ENCODE data around the gene NOD1. TPM values are rescaled to one million over a fixed set of nuclear protein-coding genes. Genes with fewer than 3 reads are reported as not detected.
"Not testable (repeated sequence)": the region's sequence is repeated elsewhere in the genome, so short reads cannot be mapped to it uniquely, and the experiment has no call there.

NOD1 gene
- total RNA-seq, 1 experiment from 2014 or later: 5.6 TPM

GRCh38 chr7:30504301-30505173 lies 26.0 kb upstream of the NOD1 start, which contains the start of gene GGCT:
Gene GGCT, minus strand, starts transcription at chr7:30504829. Its CDS starts 120 bp downstream, at chr7:30504709.
- peak; percentile 100 for DNase-seq (ENCODE audit: low read depth)

- DNase-seq (ENCODE audit: low read depth): no peak
Measured at GRCh38 chr7:30503274-30504212, 25.0 kb upstream of the NOD1 start.

GRCh38 chr7:30502470-30503251 lies 24.1 kb upstream of the NOD1 start:
- no peak for DNase-seq (ENCODE audit: low read depth)

- no peak for DNase-seq (ENCODE audit: low read depth)
Measured at GRCh38 chr7:30501264-30501663, 22.7 kb upstream of the NOD1 start.

GRCh38 chr7:30493228-30493627 lies 14.6 kb upstream of the NOD1 start:
- DNase-seq (ENCODE audit: low read depth): no peak

- no peak for DNase-seq (ENCODE audit: low read depth)
Measured at GRCh38 chr7:30491417-30491816, 12.8 kb upstream of the NOD1 start.

- no peak for DNase-seq (ENCODE audit: low read depth)
Measured at GRCh38 chr7:30487371-30487770, 8.8 kb upstream of the NOD1 start.

- DNase-seq (ENCODE audit: low read depth): no peak
Measured at GRCh38 chr7:30485667-30486066, 7.1 kb upstream of the NOD1 start.

GRCh38 chr7:30481416-30481815 lies 2.8 kb upstream of the NOD1 start:
- DNase-seq (ENCODE audit: low read depth): not testable (repeated sequence)

- DNase-seq (ENCODE audit: low read depth): peak; percentile 68
Measured at GRCh38 chr7:30479202-30480120, 877 bp upstream of the NOD1 start.

- no peak for DNase-seq (ENCODE audit: low read depth)
Measured at GRCh38 chr7:30476459-30477145, 2.0 kb downstream of the NOD1 start.

- DNase-seq (ENCODE audit: low read depth): peak; percentile 34
Measured at GRCh38 chr7:30475580-30475979, 3.0 kb downstream of the NOD1 start.

- no peak for DNase-seq (ENCODE audit: low read depth)
Measured at GRCh38 chr7:30474893-30475292, 3.7 kb downstream of the NOD1 start.

GRCh38 chr7:30474485-30474884 lies 4.1 kb downstream of the NOD1 start:
- DNase-seq (ENCODE audit: low read depth): no peak

GRCh38 chr7:30473903-30474302 lies 4.7 kb downstream of the NOD1 start:
- no peak for DNase-seq (ENCODE audit: low read depth)

- peak; percentile 49 for DNase-seq (ENCODE audit: low read depth)
Measured at GRCh38 chr7:30472784-30473775, 5.5 kb downstream of the NOD1 start.

GRCh38 chr7:30472081-30472783 lies 6.4 kb downstream of the NOD1 start:
- peak; percentile 38 for DNase-seq (ENCODE audit: low read depth)

GRCh38 chr7:30471205-30471604 lies 7.4 kb downstream of the NOD1 start:
- DNase-seq (ENCODE audit: low read depth): no peak
